GM21619 (cell line): ENCODE measurements around the gene F11R.
"Not testable (repeated sequence)": the region's sequence is repeated elsewhere in the genome, so short reads cannot be mapped to it uniquely, and the experiment has no call there.

Experiments used
- ATAC-seq: cut with Tn5 transposase; IDR thresholded peaks from one replicate; pipeline ENCODE4 v1.9.1; 2021; ENCODE audit not compliant: unreplicated experiment

Gene F11R

DNA sequence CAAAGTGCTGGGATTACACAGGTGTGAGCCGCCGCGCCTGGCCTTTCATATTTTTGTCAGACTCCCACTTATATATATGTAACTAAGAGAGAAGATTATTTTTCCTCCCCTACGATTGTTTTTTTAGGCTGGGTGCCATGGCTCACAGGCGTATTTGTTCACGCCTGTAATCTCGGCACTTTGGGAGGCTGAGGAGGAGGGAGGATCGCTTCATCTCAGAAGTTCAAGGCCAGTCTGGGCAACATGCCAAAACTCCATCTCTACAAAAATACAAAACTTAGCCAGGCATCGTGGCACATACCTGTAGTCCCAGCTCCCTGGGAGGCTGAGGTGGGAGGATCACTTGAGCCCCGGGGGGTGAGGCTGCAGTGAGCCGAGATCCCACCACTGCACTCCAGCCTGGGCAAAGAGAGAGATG lies 42.4 kb downstream of the F11R start:
- ATAC-seq = no peak

- no peak for ATAC-seq
Observed at GRCh38 chr1:160975026-160975425, 45.9 kb downstream of the F11R start.

DNA sequence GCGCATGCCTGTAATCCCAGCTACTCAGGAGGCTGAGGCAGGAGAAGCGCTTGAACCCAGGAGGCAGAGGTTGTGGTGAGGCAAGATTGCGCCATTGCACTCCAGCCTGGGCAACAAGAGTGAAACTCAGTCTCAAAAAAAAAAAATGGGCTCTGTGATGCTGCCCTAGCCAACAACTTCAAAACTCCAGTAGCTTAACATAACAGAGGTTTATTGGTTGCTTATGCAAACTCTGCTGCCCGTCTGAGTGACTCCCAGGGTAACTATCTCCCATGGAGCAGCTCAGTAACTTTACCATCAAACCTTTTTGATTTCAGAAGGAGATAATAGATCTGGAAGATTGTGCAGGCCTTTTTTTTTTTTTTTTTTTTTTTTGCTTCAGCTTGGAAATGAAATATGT lies 47.5 kb downstream of the F11R start:
- no peak for ATAC-seq

DNA sequence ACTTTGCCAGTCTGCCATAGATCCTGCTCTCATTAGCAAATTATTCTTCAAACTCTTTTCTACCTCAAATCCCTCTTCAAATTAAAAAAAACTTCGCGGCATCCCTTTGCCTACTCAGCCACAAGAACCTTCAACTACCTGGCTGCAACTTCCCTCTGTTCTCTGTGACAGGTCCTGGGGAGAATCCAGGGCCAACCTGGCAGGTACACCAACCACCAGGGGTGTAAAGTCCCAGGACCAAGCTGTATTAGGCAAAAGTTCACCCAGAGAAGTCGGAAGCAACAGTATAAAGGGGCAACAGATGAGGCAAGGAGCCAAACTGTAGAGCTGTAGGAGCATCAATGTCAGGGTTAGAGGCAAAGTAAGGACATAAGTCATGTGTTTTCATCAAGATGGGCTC lies 48.0 kb downstream of the F11R start:
- ATAC-seq = no peak

GRCh38 chr1:160971618-160972056 lies 49.3 kb downstream of the F11R start:
- peak; percentile 66 for ATAC-seq

DNA sequence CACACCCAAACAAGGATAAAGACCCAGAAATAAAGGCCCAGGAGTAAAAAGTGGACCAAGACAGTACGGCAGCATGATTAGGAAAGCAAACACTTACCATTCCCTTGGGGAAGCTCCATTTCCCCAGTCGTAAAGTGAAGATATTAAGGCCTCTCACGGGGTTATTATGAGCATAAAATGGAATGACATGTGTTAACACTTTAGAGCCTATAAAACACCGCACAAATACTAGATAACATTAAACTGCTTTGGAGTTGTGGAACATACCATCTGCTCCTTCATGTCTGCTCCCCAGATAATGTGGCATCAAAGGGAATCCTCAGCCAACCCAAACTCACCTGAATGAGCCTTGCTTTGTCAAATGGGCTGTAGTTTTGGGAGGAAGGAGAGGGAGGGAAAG lies 57.4 kb downstream of the F11R start:
- ATAC-seq = no peak

- ATAC-seq = no peak
Observed at GRCh38 chr1:160961419-160961818, 59.5 kb downstream of the F11R start.

GRCh38 chr1:160956966-160957365 lies 64.0 kb downstream of the F11R start:
- no peak for ATAC-seq

- ATAC-seq = peak; percentile 70
Observed at GRCh38 chr1:160954158-160955104, 66.5 kb downstream of the F11R start, which contains the start of gene ITLN2. Gene ITLN2 (minus strand): TSS chr1:160954809. CDS start chr1:160954741, 68 bp downstream.

GRCh38 chr1:160953030-160953429 lies 67.9 kb downstream of the F11R start:
- no peak for ATAC-seq

DNA sequence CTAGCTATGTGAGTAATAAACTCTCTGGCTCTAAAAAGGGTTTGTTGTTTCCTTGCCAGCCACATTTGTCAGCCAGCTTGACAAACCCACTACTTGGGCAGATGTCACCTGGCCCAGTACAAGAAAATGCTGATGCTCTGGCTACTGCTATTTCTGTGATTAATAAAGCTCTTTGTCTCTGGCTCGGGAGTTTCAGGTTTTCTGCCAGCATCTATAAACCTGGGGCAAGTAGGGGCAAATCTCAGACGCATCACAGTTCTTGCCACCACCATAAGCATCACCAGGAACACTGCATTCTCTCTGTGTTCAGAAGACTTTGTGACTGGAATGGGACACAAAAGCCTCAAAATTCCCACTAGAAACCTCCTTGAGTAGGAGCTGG lies 68.8 kb downstream of the F11R start:
- no peak for ATAC-seq

DNA sequence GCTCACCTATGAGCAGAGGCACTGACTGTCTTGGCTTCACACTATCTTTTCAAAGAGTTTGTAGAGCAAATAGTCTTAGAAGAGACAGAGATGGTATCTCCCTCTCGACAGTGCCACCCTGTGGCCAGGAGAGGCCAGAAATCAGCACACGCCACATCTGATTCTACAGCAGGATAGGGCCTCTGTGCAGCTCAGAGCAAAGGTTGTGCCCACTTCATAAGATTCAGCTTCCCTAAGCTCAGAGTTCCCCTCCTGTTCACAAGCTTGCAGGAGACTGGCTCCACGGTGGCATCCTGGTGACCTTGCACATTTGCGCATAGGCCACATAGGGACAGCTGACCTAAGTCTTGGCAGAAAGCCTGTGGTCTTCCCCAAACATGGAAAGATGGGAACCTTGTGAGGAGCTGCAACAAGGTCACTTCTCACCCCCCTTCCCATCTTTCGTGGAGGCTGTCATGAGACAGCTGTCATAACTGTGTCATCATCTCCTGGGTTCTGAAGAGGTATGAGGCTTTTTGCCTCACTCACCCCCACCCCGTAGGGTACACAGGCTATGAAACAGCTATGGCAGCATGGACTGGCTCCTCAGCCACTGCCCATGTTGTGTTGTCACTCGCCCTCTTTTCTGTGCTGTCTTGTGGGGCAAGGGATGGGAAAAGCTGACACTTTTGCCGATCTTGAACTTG lies 69.4 kb downstream of the F11R start:
- peak; percentile 64 for ATAC-seq

- no peak for ATAC-seq
Observed at GRCh38 chr1:160950657-160951056, 70.3 kb downstream of the F11R start.

- no peak for ATAC-seq
Observed at GRCh38 chr1:160949881-160950280, 71.1 kb downstream of the F11R start.

GRCh38 chr1:160949216-160949880 lies 71.6 kb downstream of the F11R start:
- ATAC-seq = not testable (repeated sequence)

GRCh38 chr1:160947174-160947759 lies 73.7 kb downstream of the F11R start:
- ATAC-seq = not testable (repeated sequence)

DNA sequence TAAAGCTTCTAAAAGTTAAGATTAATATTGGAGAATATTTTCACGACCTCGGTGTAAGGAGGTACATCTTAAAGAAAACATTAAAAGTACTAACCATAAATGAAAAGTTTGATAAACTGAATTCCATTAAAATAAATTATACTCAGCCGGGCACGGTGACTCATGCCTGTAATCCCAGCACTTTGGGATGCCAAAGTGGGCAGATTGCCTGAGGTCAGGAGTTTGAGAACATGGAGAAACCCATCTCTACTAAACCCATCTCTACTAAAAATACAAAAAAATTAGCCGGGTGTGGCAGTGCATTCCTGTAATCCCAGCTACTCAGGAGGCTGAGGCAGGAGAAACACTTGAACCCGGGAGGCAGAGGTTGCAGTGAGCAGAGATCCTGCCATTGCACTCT lies 75.1 kb downstream of the F11R start:
- not testable (repeated sequence) for ATAC-seq
